NOMO-1 (cell line): ENCODE data around the gene CDCA5.
A peak's percentile ranks its signal among the peaks of the same experiment; 100 is the strongest.

Experiments used
- DNase-seq, 2 experiments: peaks; one replicate each; lab custom pipeline; 2025; ENCODE audit not compliant: unreplicated experiment in 2 of 2; lab: John Stamatoyannopoulos, UW

The CDCA5 gene

DNA sequence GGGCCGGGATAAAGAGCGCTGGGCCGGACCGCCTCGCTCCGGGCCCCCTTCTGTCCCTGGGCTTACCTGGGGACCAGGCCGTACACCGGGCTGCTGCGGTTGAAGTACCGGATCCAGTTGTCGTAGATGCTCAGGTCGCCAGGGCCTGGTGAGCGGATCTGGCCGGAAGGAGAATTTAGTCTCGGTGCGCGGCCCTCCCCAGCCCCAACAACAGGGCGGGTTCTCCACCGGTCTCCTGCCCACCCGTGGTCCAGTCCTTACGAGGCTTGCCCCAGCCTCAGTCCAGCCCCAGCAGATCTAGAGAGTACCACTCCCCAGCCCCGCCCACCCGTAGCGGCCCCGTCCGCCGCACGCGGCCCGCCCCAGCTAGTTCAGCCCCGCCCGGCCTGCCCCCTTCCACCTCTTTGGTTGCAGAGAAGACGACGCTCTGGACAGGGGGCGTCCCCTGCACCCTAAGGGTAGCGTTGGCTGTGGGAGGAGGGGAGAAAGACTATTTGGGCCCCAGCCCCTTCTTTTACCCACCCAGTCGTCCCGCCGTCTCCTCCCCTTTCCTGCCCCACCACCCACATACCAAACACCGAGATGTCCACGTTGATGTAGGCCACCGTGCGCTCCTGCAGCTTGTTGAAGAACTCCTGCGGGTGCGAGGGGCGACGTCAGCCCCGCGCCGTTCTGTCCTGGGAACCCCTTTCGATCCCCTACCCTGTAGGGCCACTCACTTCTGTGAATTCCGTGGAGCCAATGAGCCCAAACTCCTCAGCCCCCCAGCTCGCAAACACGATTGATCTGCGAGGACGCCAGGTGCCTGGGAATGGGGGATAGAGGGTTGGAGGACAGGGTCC lies 36.0 kb downstream of the CDCA5 start:
- no peak for DNase-seq

DNA sequence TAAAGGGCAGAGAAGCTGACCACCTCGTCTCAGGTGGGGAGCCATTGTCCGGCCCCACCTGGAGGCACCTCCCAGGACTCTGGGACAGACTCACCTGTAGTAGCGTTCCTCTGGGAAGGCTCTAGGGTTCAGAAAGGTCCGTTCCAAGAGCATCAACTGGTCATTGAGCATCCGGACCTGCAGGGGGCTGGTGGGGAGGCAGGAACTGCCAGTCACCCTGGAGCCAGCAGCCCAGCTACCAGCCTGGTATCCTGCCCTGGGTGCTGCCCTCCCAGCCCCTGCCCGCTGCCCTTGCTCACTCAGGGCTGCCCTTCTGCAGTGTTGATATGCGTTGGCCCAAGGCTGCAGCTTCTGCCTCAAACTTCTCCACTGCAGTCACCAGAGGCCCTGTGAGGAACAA lies 38.1 kb downstream of the CDCA5 start:
- DNase-seq: no peak

DNA sequence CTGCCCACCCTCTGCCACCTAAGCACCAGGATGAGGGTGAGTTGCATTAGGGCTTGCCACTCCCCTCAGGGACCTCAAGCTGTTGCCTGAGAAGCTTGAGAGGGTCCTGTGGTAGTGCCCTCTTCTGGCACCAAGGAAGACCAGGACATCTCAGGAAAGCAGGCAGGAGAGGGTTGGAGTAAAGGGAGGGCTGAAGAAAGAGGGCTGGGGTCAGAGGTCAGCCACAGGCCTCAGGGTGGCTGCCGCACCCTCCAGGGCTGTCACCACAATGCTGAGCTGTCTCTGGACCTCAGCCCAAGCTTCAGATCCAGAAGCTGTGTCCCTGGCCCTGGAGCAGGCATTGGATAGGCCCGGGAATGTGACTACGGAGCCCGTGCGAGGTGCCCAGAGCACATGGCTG lies 38.8 kb downstream of the CDCA5 start:
- DNase-seq: no peak

DNA sequence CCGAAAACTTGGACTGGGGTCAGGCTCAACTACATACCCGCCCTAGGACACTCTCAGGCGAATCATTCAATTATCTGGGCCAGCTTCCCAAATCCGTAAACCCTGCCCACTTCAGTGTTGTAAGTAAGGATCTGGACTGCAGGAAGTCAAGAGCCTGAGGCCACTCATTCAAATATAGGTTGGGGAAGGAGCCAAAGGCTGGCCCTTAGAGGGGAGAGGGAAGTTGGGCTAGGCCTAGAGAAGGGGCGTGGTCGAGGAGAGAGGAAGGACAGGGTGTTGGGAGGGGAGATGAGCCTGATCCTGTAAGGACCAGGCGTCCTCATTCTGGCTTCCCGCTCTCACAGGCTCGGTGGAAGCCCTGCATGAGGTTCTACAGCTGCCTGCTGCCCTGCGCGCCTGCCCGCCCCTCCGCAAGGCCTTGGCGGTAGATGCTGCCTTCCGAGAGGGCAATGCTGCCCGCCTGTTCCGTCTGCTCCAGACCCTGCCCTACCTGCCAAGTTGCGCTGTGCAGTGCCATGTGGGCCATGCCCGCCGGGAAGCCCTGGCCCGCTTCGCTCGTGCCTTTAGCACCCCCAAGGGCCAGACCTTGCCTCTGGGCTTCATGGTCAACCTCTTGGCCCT lies 39.8 kb downstream of the CDCA5 start:
- DNase-seq: peak; percentile 50 to 59

- no peak for DNase-seq
These were observed 40.9 kb downstream of the CDCA5 start for GRCh38 chr11:65042891-65043290.

DNA sequence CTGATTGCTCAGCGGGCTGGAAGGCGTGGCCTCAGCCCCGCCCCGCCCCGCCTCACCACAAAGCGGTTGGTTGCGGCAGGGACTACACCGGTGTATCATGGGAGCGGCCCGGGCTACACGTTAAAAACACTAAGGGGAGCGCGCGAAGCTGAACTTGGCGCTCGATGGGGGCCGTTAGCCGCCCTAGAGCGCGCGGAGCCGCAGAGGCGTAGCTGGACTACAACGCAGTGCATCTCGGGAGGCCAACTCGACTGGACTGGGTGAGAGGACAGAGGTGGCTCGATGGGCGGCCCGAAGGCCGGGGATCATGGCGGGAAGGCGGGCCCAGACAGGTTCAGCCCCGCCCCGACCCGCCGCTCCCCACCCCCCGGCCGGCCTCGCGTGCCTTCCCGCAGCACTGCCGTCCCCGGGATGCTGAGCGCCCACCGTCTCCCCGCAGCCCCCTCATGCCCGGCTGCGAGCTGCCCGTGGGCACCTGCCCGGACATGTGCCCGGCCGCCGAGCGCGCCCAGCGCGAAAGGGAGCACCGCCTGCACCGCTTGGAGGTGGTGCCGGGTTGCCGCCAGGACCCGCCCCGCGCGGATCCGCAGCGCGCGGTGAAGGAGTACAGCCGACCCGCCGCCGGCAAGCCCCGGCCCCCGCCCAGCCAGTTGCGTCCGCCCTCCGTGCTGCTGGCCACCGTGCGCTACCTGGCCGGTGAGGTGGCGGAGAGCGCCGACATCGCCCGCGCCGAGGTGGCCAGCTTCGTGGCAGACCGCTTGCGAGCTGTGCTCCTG lies 42.8 kb downstream of the CDCA5 start, which contains the start of gene SAC3D1:
Gene SAC3D1, plus strand, starts transcription at position 364 of the 776 bp plus-strand sequence. Its CDS starts 83 bp downstream, at position 447.
- peak; percentile 97 to 98 for DNase-seq

GRCh38 chr11:65040520-65040846 lies 43.4 kb downstream of the CDCA5 start:
- DNase-seq: no peak

GRCh38 chr11:65036931-65037330 lies 46.9 kb downstream of the CDCA5 start:
- no peak for DNase-seq

GRCh38 chr11:65035579-65035978 lies 48.3 kb downstream of the CDCA5 start:
- DNase-seq: no peak

DNA sequence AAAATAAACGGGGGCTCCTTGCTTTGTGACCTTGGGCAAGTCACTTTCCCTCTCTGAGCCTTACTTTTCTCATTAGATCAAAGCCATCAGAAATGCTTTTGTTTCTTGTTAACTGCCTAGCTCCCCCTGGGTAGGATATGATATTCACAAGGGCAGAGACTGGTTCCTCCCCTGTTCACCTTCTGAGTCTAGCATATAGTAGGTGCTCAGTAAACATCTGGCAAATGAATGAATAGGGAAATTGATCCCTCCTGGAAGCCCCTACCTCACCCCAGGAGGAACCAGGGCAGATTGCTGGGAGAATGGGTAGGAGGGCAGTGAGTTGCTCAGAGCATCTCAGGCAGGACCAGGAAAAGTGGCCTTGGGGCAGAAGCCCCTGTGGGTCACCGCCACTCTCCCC lies 49.4 kb downstream of the CDCA5 start:
- no peak for DNase-seq

DNA sequence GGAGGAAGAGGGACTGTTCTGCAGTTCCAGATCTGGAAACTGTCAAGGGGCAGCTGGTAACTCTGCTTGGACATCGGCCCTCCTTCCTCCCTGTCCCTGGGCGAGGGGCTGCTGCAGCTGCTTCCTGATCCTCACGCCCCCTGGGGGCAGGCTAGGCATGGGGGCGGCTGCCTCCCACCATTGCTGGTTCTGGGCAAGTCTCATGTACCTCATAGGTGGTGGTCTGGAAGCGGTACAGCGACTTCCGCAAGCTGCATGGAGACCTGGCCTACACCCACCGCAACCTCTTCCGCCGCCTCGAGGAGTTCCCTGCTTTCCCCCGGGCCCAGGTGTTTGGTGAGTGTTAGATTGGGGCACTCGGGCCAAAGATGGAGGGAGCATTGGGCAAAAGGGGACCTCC lies 51.6 kb downstream of the CDCA5 start:
- DNase-seq: no peak
